Fibroblast of gingiva (primary cell): Measurements from ENCODE around the gene STK32B.
"Not testable (repeated sequence)": the region's sequence is repeated elsewhere in the genome, so short reads cannot be mapped to it uniquely, and the experiment has no call there.

Experiments used
- DNase-seq: peaks from one replicate; pipeline ENCODE4 v3.0.0-alpha.2; 2011; ENCODE audit warnings: low read depth

Gene STK32B

DNA sequence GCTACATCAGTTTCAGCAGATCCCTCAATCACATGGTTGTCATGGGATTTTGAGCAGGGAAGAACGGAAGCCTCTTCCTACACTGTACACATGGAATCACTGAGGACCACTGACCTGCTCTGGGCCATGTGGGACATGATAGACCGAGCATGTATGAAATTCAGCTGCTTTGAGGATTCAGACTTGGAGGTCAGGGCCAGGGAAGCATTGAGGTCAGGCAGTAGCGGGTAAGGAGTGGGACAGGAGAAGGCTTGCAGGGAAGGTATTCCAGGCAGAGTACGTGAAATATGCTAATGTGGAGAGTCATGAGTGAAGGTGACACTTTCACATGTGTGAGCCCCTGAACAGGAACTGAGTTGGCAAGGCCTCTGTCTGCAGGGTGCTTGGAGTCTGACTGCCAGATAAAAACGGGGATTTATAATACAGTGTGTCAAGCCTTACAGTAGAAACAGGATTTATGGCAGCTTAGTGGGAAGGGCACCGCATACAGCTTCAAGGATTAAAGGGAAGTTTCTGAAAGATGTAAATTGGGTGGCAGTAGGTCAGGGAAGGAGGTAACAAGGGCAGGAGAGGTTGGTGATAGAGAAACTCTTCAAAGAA, 111.7 kb downstream of the STK32B start:
- DNase-seq: no peak

- no peak for DNase-seq
These were observed 113.1 kb downstream of the STK32B start for GRCh38 chr4:5164221-5164912.

- DNase-seq: no peak
These were observed 114.4 kb downstream of the STK32B start for GRCh38 chr4:5165420-5166369.

DNA sequence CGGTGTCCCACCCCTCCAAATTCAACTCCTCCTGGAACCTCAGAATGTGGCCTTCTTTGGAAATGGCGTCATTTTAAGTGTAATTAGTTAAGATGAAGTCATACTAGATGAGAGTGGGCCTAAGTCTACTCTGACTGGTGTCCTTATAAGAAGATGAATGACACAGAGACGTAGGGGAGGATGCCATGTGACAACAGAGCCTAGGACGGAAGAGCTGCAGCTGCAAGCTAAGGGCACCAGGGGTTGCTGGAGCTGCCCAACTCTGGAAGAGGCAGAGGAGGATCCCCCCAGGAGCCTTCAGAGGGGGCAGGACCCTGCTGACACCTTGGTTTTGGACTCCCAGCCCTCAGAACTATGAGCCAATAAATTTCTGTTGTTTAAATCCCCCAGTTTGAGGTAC, 115.1 kb downstream of the STK32B start:
- DNase-seq: no peak

DNA sequence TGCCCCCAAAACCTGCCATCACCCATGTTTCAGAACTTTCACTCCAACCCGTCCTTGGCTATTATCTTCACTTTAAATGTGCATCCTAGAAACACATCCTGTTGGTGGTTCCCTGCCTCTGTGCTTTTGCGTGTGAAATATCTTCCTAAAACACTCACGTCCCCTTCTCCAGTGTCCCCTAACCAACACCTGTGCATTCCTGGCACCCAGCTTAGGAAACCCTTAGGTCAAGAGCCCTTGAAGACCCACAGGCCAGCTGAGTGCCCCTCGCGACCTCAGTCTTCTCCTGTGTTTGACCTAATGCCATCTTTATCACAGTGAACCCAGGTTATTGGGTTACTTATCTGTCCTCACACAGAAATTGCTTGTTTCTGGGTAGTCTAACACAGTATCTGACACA, 117.6 kb downstream of the STK32B start:
- no peak for DNase-seq

- DNase-seq: not testable (repeated sequence)
These were observed 124.6 kb downstream of the STK32B start for GRCh38 chr4:5175836-5176235.

GRCh38 chr4:5184606-5185005, 133.3 kb downstream of the STK32B start:
- DNase-seq: no peak

- no peak for DNase-seq
These were observed 134.3 kb downstream of the STK32B start for GRCh38 chr4:5185551-5185950.

GRCh38 chr4:5186271-5187064, 135.2 kb downstream of the STK32B start:
- no peak for DNase-seq

DNA sequence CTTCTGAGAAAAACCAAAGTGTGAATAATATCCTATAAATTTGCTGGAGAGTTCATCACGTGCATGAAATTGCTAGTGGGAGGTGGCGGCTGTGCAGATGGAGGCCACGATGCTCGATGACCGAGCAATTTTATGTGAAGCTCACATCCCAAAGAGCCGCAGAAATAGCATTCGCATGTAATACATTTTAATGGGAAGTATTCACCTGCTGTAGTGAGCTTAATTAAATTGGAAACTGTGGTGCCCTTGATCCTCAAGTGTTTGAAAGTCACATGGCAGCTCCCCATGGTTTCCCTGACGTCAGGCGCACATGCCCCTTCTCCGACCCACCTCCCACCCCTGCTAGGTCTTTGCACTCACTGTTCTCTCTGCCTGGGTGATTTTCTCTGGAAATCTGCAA, 136.8 kb downstream of the STK32B start:
- no peak for DNase-seq

DNA sequence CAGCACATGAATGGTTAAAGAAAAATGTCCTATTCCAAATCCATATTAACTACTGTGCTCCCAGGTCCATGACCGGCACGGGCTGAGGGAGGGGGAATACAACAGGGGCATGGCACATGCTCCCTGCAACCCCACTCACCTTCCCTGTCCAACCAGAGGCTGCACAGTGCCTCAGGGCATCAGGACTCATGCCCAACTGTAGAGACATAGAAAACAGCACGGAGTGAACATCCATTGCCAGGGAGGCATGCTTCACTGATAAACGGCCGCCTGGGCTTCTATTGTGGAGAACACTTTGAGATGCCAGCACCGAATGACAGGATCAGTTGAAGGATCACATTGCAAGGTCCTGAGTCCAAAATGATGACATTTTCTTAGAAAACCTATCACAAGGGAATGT, 140.6 kb downstream of the STK32B start:
- no peak for DNase-seq

DNA sequence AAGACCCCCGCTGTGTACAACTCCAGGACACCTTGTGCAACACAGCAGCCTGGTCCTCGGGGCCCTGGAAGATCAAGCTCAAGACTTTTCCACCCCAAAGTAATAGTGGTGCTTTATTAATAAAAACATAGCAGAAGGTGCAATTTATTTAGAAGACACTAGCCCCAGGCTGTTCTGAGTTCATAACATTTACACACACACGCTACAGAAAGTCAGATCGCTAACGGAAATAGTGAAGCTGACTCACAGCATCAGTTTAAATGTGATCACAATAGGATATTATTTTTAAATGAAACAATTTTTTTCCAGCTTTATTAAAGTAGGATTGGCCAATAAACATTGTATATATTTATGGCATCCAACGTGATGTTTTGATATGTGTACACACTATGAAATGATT, 141.0 kb downstream of the STK32B start:
- DNase-seq: no peak

- DNase-seq: no peak
These were observed 141.4 kb downstream of the STK32B start for GRCh38 chr4:5192678-5193077.

DNA sequence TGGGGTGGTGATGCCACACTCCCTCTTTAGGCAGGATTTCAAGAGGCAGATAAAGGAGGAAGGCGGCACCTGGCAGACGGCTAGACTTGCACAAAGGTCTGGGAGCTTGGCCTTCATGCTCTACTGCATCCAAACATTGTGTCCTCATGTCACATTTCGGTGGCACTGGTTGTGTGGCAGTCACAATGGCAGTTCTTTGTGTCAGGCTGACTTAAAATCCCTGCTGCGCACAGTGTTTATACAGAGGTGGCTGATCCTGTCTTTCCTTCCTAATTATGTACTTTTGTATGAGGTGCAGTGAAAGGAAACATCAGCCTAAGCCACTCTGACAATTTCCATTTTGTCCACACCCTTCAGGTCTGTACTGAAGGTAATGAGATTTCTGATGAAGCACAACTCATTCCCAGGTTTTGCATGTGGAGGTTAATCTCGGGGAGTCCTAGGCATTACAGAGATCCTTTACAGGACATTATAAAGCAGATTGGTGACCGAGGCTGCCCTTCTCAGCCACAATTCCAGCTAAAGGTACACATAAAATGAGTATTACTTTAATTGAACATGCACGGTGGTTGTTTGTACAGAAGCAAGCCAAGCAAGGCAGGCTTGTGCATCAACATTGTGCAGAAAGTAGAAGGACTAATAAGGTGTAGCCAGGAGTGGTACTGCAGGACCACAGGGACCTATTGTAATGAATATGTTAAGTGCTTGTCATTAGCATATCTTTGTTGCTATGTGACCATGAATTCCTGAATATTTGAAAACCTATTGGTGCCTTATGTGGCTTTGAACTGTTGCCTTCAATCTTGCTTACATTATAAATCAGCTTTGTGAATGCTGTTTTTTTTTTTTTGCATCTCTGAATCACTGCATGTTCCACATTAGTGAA, 147.6 kb downstream of the STK32B start:
- no peak for DNase-seq

- no peak for DNase-seq
These were observed 148.6 kb downstream of the STK32B start for GRCh38 chr4:5199912-5200311.

DNA sequence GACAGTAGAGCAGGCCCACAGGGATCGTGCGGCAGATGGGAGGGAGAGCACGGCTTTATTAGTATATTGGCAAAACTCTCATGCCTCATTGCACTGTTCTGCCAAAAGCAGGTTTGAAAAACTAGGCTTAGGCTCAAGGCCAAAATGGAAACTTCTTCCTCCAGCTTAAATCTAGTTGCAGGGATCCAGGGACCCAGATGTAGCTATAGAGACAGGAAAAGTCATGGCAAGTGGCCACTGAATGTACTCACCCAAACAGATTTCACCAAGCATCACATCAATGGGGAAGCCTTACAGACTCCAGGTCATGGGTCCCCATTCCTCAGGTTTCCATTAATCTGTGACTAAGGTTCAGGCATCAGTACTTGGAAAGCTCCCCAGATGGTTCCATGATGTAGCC, 149.2 kb downstream of the STK32B start:
- DNase-seq: no peak

DNA sequence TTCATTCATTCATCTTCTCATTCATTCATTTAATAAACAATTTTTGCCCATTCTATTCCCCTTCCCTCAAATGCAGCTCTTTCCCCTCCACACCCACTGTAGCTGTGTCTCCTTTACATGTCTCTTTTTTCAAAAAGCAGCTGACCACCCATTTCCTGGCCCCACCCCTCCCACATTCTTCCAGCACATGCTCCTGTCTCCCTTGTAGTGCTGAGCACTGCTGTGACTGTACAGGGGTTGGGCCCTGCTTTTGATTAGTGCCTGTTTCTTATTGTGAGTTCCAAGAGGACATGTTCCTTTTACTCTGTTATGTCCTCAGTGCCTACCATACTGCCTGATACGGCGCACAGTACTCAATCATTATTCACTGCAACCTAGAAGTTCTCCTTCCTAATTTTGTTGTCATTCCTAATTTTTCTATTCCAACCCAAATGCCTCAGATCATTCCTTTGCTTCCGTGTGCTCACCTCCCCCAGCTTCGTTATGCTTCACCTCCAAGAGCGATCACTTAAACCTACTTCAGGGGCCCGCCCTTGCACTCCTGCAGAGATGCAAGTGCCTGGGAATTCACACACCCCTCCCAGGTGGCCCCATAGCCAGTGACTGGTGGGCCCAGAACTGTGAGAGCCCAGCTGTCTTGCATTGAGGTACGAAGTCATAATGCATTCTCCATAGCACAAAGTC, 152.2 kb downstream of the STK32B start:
- no peak for DNase-seq

- no peak for DNase-seq
These were observed 152.7 kb downstream of the STK32B start for GRCh38 chr4:5203993-5204310.

- DNase-seq: no peak
These were observed 153.5 kb downstream of the STK32B start for GRCh38 chr4:5204781-5205180.

- no peak for DNase-seq
These were observed 154.9 kb downstream of the STK32B start for GRCh38 chr4:5206016-5206790.
